ENCODE data around the gene KIAA2012.

The KIAA2012 gene

GRCh38 chr2:202090530-202090929 is 17.5 kb downstream of the KIAA2012 start:
- DNase-seq: no peak

DNA sequence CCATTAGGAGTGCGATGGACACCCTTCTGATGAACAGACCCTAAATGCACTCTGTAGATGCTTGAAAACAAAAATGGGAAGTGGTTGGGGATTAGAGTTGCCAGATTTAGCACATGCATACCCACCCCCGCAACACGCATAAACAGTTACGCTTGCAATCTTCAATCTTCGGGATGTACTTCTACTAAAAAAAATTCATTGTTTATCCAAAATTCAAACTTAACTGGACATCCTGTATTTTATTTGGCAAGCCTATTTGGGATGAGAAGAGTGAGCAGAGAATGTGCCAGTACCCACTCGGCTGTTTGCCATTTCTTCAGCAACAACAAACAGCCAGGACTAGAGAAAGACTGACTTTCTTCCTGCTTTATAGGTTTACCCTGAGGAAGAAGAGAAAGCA is 18.4 kb downstream of the KIAA2012 start:
- no peak for DNase-seq

DNA sequence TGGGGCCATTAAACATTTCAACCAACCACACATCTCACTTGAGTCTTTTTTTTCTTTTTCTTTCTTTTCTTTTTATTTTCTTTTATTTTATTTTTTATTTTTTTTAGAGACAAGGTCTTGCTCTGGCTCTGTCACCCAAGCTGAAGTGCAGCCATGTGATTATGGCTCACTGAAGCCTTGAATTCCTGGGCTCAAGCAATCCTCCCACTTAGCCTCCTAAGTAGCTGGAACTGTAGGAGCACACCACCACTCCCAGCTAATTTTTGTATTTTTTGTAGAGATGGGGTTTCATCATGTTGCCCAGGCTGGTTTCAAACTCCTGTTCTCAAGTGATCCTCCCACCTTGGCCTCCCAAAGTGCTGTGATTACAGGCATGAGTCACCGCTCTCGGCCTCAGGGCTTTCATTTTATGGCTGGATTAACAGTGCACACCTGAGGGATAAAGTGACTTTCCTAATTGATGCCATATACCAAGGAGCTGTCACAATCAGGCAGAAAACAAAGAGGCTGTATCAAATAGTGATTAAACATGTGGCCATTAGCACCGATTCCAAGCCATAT is 21.5 kb downstream of the KIAA2012 start:
- DNase-seq: no peak

GRCh38 chr2:202095235-202095634 is 22.2 kb downstream of the KIAA2012 start:
- DNase-seq: no peak

- DNase-seq: no peak
Observed at GRCh38 chr2:202096736-202097135, 23.7 kb downstream of the KIAA2012 start.

GRCh38 chr2:202098291-202098690 is 25.2 kb downstream of the KIAA2012 start:
- DNase-seq: no peak

- no peak for DNase-seq
Observed at GRCh38 chr2:202099515-202099914, 26.5 kb downstream of the KIAA2012 start.

DNA sequence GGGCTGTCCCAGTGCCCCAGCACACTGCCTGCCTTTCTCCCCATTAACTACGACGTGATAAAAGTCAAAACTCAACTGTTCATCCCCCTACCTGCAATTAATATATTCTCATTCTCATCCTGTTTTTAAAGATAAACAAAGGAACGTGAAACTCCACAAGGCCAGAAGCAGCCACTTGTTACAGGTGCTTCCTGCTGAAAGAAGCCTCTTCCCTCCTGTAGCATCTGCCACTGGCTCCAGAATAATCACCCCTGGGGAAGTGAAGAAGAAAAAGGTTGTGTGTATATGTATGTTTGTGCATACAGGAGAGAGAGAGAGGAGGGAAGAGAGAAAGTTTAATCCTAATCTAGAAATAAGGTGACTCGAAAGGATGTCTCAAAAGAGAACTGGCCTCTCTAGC is 27.1 kb downstream of the KIAA2012 start:
- DNase-seq: no peak

DNA sequence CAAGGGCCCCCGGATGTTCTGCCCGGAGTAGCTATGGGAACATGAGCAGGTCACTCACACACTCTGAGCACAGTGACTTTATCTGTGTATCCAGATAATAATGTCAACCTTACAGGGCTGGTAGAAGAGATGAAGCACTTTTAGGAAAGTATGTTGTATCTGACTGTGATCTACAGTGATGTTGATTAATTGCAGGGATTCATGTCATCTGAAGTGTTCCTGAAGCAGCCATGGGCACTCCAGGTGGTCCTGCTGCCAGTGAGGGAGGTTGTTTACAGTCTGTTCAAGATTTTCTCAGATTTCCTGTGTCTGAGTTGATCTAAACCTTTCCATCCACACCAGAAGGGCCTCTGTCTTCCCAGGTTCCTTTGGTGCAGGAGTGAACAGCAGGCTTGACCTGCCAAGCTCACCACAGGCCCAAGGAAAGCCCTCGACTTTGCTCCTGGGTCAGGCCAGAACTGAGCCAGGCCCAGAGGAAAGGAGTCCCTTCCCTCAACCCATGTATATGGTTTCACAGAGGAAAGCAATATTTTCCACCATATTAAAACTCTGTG is 28.0 kb downstream of the KIAA2012 start:
- DNase-seq: no peak

DNA sequence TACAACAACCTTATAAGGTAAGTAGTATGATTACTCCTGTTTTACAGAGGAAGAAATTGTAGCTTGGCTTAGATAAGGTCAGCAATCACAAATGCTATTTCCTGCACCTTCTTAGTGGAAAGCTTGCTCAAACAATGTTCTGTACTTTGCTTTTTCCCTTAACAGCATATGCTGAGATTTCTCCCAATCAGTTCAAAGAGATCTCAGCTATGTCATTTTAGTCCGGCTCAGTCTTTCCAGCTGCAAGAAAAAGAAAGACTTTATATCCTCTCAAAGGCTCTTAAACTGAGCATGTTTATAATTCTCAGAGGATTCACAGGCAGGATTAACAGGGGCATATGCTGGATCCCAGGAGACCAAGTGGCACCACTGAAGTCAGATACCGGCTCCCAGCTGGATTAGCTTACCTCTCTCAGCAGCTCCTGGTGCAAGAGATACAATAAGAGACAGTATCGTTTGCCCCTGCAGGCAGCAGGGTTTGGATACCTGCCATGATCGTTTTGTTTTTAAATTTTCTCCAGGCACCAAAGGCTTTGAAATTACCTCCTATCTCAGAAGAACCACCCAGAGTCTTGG is 29.5 kb downstream of the KIAA2012 start:
- no peak for DNase-seq

DNA sequence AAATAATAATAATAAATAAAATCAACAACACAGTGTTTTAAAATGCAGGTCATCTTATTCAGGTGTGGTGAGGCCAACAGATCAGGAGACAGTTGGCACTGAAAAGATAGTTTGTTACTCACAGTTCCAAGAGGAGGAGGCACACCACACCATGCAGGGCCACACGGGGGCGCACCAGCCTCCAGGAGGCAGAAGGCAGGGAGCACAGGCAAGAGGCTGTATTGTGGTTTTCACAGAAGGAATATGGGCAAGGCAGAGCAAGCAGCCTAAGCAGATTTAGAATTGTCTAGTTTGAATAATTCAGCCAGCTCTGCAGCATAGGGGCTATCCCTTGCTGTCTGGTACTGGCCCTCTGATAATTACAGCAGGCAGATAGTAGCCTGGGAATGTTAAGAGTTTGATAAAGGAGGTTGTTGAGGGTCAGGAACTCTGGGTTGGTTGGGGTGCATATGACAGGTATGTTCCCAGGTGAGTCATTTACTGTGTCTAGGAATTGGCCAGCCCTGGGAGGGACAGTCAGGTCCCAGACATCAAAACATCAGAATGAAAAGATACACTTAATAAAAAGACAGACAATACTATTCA is 31.3 kb downstream of the KIAA2012 start:
- peak; percentile 37 for DNase-seq

DNA sequence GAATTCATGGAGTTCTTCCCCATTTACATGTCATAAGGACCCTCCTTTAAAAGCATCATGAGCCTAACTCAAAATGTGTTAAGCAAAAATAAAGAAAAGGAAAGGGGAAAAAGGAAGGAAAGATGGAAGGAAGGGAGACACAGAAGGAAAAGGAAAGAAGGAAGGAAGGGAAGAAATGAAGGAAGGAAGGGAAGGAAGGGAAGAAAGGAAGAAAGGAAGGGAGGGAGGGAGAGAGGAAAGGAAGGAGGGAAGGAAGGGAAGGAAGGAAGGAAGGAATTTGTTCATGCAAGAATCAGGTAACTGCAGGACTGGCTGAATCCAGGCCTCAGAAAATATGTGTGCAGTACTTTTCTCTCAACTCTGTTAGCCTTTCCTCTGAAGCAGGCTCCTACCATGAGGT is 32.0 kb downstream of the KIAA2012 start:
- DNase-seq: no peak

DNA sequence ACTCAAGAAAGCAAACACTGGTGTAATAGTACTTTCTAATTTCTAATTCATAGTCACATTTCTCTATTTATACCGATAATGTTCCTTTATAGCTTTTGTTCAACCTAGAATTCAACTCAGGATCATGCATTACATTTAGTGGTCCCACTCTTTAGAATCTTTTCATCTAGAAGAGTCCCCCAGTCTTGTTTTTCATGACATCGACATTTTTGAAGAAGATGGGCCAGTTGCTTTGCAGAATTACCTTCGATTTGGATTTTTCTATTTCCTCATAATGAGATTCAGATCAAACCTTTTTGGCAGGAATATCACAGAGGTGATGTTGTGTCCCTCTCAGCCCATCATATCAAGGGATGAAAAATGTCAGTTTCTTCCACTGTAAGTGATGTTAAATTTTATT is 35.3 kb downstream of the KIAA2012 start:
- DNase-seq: no peak

DNA sequence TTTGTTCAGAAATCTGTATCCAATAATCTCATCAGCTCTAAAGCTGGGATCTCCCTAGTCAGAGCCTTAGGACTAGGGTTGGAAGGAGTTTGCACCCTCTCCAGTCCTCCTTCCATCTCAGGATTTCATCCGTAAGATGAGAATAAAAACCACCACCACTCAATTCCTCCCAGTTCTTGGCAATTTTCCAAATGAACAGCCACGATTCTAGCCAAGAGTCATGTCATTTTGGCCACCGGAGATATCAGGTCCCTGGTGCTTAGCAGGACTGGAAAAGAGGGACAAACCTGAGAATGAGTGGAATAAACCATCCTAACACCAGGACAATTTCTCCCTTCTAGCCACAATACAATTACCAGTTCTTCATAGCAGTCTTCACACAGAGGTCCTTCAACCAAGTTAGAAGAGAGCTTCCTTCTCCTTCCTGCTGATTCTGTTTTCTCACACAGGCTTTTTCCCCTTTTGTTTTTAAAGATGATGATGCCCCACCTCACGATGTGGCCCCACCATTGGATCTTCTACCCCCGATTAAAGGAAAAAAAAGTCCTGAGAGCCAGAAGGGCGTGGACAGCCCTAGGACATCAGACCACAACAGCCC is 36.2 kb downstream of the KIAA2012 start:
- no peak for DNase-seq

- no peak for DNase-seq
Observed at GRCh38 chr2:202109737-202110184, 36.7 kb downstream of the KIAA2012 start.

GRCh38 chr2:202110491-202110890 is 37.4 kb downstream of the KIAA2012 start:
- DNase-seq: no peak

GRCh38 chr2:202112041-202112440 is 39.0 kb downstream of the KIAA2012 start:
- DNase-seq: no peak

GRCh38 chr2:202113571-202114142 is 40.6 kb downstream of the KIAA2012 start:
- no peak for DNase-seq

DNA sequence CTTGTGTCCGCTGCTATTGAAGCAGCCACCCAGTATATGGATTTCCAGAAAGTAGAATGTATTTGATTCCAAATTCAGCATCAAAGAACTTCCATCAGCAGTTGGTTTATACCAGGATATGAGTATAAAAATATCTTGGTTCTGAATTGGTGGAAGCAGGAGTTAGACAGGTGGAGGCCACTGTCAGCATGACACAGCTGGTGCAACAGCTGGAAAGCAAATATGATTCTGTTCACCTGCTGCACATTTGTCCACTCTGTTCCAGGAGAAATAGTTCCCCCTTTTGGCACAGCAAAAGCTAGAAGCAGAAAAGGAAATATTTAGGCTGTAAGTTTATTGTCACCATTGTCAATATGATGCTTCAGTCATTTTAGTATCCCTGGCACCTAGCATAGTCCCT is 41.2 kb downstream of the KIAA2012 start:
- no peak for DNase-seq

- no peak for DNase-seq
Observed at GRCh38 chr2:202114795-202115194, 41.7 kb downstream of the KIAA2012 start.

DNA sequence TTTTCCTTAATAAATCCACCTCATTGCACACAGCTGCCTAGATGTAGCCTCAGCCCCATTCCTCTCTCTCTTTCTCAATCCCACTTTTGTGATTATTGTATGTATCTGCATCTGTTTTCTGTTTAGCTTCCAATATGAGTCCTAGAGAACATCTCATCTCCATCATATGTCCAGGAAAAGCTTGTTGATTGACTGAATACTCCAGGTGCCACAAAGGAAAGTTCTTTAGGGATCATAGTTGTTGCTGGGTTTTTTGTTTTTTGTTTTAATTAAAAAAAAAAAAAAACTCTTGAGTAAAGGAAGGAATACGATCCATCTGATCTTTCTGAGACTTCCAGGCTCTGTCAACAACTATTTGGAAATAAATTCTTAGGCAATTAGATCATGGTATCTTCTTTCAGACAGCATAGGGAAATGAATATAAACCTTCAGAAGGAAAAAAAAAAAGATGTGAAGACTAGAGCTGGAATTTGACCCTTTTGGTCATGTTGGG is 42.5 kb downstream of the KIAA2012 start:
- DNase-seq: no peak

DNA sequence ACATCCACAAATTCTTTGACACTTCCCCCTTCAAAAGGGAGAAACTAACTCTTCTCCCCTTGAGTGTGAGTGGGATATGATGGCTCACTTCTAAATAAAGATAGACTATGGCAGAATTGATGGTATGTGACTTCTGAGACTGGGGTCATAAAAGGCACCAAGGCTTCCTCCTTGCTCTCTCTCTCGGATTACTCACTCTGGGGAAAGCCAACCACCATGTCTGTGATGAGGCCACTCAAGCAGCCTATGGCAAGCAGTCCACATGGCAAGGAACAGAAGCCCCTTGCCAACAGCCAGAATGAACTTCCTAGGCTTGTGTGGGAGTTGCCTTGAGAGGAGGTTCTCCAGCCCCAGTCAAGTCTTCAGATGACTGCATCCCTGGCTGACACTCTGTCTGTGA is 43.6 kb downstream of the KIAA2012 start:
- DNase-seq: no peak

GRCh38 chr2:202118168-202118567 is 45.1 kb downstream of the KIAA2012 start:
- no peak for DNase-seq

DNA sequence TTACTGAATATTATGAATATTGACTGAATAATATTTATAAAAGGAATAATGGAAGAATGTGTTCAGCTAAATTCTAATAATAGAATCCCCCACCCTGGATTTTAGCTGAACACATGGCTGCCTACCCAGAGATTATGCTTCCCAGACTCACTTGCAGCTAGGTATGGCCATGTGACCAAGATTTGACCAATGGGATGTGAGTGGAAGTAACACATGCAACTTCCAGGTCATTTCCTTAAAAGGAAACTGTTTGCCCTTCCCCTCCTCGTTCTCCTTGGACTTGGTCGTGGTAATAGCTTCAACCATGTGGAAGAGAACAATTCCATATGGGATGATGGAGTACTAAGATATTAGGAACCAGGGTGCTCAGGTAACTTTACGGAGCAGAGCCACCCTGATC is 47.8 kb downstream of the KIAA2012 start:
- no peak for DNase-seq

Data from activated naive CD4-positive, alpha-beta T cell treated with Interleukin-2 at 50 U/mL for 16 hours (primary cell).